Measurements from ENCODE around the gene CIITA.

Gene CIITA

GRCh38 chr16:10896165-10896564 is 19.2 kb downstream of the CIITA start:
- Histone ChIP-seq H3K4me3 (ENCODE audit: low read depth, low read length) (no peak overlapping the region), H3K27ac (no peak overlapping the region), H3K4me2 (ENCODE audit: low read length) (no peak overlapping the region), H3K4me1 (no peaks in the 10 kb centered on the region), H3K27me3 (ENCODE audit: control insufficient read depth, insufficient read depth, low read length) (no peaks in the 10 kb centered on the region), H3K9me3 (ENCODE audit: control insufficient read depth, low read length) (no peaks in the 10 kb centered on the region), H2AFZ (no peak overlapping the region), H3K36me3 (ENCODE audit: control insufficient read depth, insufficient read depth, low read length) (no peaks in the 10 kb centered on the region), H3K9ac (no peak overlapping the region), H3K79me2 (no peaks in the 10 kb centered on the region)
- no peak for TF ChIP-seq CTCF (IDR thresholded peaks at IDR 0.05)

DNA sequence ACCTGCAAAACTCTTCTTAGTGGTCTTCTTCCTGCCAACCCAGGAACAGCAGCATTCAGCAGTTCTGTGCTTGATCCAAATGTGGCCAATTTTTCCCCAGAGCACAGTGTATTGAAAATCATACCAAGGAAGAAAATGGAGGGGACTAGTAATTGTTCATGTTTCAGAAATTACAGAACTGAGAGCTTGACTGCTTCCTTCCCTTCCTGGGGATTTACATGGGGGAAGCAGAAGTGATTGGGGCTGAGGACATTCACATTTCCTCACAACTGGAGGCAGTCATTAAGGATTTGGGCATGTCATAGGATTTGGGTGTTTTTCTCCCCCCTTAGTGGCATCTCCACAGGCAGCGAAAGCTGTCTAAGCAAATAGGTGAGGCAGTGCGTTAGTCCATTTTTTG is 19.7 kb downstream of the CIITA start:
- Histone ChIP-seq H2AFZ (no peak overlapping the region), H3K36me3 (ENCODE audit: control insufficient read depth, insufficient read depth, low read length) (no peaks in the 10 kb centered on the region), H3K27ac (no peak overlapping the region), H3K4me3 (ENCODE audit: low read depth, low read length) (no peak overlapping the region), H3K79me2 (no peaks in the 10 kb centered on the region), H3K4me1 (no peaks in the 10 kb centered on the region), H3K9ac (no peak overlapping the region), H3K9me3 (ENCODE audit: control insufficient read depth, low read length) (no peaks in the 10 kb centered on the region), H3K4me2 (ENCODE audit: low read length) (no peak overlapping the region), H3K27me3 (ENCODE audit: control insufficient read depth, insufficient read depth, low read length) (no peaks in the 10 kb centered on the region)
- no peak for TF ChIP-seq CTCF (IDR thresholded peaks at IDR 0.05)

DNA sequence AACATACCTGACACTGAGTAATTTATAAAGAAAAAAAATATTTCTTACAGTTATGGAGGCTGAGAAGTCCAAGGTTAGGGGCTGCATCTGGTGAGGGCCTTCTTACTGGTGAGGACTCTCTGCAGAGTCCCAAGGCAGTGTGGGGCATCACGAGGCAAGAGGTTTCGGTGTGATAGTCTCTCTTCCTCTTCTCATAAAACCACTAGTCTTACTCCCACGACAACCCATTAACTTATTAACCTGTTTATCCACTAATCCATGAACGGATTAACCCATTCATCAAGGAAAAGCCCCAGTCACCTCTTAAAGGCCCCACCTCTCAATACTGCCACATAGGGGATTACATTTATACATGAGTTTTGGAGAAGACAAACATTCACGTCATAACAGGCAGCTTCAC is 20.1 kb downstream of the CIITA start:
- no peak for TF ChIP-seq CTCF (IDR thresholded peaks at IDR 0.05)
- Histone ChIP-seq H3K27ac (no peak overlapping the region), H3K4me1 (no peaks in the 10 kb centered on the region), H3K9ac (no peak overlapping the region), H3K9me3 (ENCODE audit: control insufficient read depth, low read length) (no peaks in the 10 kb centered on the region), H2AFZ (no peak overlapping the region), H3K79me2 (no peaks in the 10 kb centered on the region), H3K27me3 (ENCODE audit: control insufficient read depth, insufficient read depth, low read length) (no peaks in the 10 kb centered on the region), H3K4me2 (ENCODE audit: low read length) (no peak overlapping the region), H3K36me3 (ENCODE audit: control insufficient read depth, insufficient read depth, low read length) (no peaks in the 10 kb centered on the region), H3K4me3 (ENCODE audit: low read depth, low read length) (no peak overlapping the region)

- no peak overlapping the region for H2AFZ ChIP-seq
- no peaks in the 10 kb centered on the region for H3K79me2 ChIP-seq
- no peaks in the 10 kb centered on the region for H3K27me3 ChIP-seq (ENCODE audit: control insufficient read depth, insufficient read depth, low read length)
- H3K36me3 ChIP-seq (ENCODE audit: control insufficient read depth, insufficient read depth, low read length): no peaks in the 10 kb centered on the region
- H3K27ac ChIP-seq: no peak overlapping the region
- no peak for TF ChIP-seq CTCF (IDR thresholded peaks at IDR 0.05)
- H3K9ac ChIP-seq: no peak overlapping the region
- no peaks in the 10 kb centered on the region for H3K9me3 ChIP-seq (ENCODE audit: control insufficient read depth, low read length)
- H3K4me3 ChIP-seq (ENCODE audit: low read depth, low read length): no peak overlapping the region
- H3K4me2 ChIP-seq (ENCODE audit: low read length): no peak overlapping the region
- no peaks in the 10 kb centered on the region for H3K4me1 ChIP-seq
Observed at GRCh38 chr16:10902999-10903398, 26.0 kb downstream of the CIITA start.

DNA sequence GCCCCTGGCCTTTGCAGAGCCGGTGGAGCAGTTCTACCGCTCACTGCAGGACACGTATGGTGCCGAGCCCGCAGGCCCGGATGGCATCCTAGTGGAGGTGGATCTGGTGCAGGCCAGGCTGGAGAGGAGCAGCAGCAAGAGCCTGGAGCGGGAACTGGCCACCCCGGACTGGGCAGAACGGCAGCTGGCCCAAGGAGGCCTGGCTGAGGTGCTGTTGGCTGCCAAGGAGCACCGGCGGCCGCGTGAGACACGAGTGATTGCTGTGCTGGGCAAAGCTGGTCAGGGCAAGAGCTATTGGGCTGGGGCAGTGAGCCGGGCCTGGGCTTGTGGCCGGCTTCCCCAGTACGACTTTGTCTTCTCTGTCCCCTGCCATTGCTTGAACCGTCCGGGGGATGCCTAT is 29.5 kb downstream of the CIITA start:
- Histone ChIP-seq H2AFZ (no peak overlapping the region), H3K27me3 (ENCODE audit: control insufficient read depth, insufficient read depth, low read length) (no peaks in the 10 kb centered on the region), H3K4me1 (no peaks in the 10 kb centered on the region), H3K36me3 (ENCODE audit: control insufficient read depth, insufficient read depth, low read length) (no peaks in the 10 kb centered on the region), H3K79me2 (no peaks in the 10 kb centered on the region), H3K4me3 (ENCODE audit: low read depth, low read length) (no peak overlapping the region), H3K9me3 (ENCODE audit: control insufficient read depth, low read length) (no peaks in the 10 kb centered on the region), H3K4me2 (ENCODE audit: low read length) (no peak overlapping the region), H3K9ac (no peak overlapping the region), H3K27ac (no peak overlapping the region)
- TF ChIP-seq CTCF (IDR thresholded peaks at IDR 0.05): no peak
